Colonic mucosa (tissue), 4 donors: Measurements from ENCODE around the gene NR2E3. TPM values are rescaled to one million over a fixed set of nuclear protein-coding genes. Genes with fewer than 3 reads are reported as not detected.

Source experiments
- DNase-seq: peaks from one replicate; pipeline ENCODE4 v3.0.0-alpha.2; 2020
- H3K27ac ChIP-seq: fragments of 200-600 bp; one replicate; pipeline ENCODE4 v1.8.0; 2021
- H3K27me3 ChIP-seq: fragments of 200-600 bp; one replicate; pipeline ENCODE4 v1.8.0; 2021
- H3K36me3 ChIP-seq: fragments of 200-600 bp; one replicate; pipeline ENCODE4 v1.8.0; 2021
- H3K4me1 ChIP-seq: fragments of 200-600 bp; one replicate; pipeline ENCODE4 v1.8.0; 2021; ENCODE audit warnings: mild to moderate bottlenecking
- H3K4me3 ChIP-seq: fragments of 200-600 bp; one replicate; pipeline ENCODE4 v1.8.0; 2021
- H3K9ac ChIP-seq, 2 donors: one replicate each; pipeline ENCODE4 v1.7.0; 2013; ENCODE audit warnings: control low read depth in 2 of 2, low read depth in 2 of 2, low read length in 2 of 2
- H3K9me3 ChIP-seq: fragments of 200-600 bp; one replicate; pipeline ENCODE4 v1.8.0; 2021
- intact Hi-C: fragments of 100-400 bp; cut with DNase I; formaldehyde crosslinking; loops from one replicate; pipeline ENCODE4 v1.14.1; 2022
- total RNA-seq, 2 donors: library from RNA; stranded (reverse); fragmentation: NEBNext Ultra II Directional in 1 of 2; extraction: Animal tissue kit (Norgen Biotek cat#: 25700) in 1 of 2; gene quantifications; one replicate each; pipeline ENCODE4 v1.2.1, GENCODE V29; 2021
- TF ChIP-seq, protein P1 (sequence below): fragments of 200-600 bp; IDR thresholded peaks from one replicate; pipeline ENCODE4 v1.8.0; 2022; ENCODE audit warnings: antibody characterized with exemption, mild to moderate bottlenecking
- donor health status: healthy.
- donor health status: DM: no; HTN: no; CAD: no.
- donor health status: DM: no; HTN: no; CAD: no.

Gene NR2E3
- total RNA-seq, 2 donors from 2014 or later, result 0.35 to 0.64 TPM

DNA sequence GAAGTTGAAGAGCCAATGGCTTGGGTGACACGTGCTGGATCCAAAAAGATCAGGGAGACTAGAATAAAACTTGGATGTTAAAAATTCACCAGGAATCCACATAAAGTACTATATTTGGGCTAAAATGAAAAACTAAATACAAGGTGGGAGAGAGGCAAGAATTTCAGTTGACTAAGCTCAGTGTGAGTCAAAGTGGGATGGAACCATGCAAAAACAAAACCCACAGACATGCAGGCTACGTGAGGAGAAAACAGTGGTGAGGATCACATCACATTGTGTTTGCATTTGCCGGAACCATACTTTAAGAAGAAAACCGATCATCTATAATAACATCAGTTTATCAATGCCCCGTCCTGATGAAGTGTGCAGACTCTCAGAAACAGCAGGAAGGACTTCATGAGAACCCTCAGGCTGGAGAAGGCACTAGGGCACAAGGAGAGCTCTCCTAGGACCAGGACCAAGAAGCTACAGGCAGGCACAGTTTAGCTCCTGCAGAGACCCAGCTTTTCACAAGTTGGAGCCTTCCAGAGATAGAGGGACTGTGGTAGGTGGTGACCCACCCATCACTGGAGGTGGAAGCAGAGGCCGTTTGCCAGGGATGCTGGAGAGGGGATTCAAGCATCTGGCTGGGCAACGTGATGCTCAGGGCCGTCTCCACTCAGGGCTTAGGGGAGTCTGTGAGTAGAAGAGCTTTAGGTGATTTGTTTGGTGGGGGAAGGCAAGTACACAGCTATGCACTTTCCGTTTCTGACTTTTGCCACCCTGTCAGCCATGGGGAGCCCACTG, 29.0 kb upstream of the NR2E3 start:
- H3K36me3 ChIP-seq, result no peaks in the 10 kb centered on the region
- no peak overlapping the region for H3K9ac ChIP-seq
- TF ChIP-seq, protein P1, sequence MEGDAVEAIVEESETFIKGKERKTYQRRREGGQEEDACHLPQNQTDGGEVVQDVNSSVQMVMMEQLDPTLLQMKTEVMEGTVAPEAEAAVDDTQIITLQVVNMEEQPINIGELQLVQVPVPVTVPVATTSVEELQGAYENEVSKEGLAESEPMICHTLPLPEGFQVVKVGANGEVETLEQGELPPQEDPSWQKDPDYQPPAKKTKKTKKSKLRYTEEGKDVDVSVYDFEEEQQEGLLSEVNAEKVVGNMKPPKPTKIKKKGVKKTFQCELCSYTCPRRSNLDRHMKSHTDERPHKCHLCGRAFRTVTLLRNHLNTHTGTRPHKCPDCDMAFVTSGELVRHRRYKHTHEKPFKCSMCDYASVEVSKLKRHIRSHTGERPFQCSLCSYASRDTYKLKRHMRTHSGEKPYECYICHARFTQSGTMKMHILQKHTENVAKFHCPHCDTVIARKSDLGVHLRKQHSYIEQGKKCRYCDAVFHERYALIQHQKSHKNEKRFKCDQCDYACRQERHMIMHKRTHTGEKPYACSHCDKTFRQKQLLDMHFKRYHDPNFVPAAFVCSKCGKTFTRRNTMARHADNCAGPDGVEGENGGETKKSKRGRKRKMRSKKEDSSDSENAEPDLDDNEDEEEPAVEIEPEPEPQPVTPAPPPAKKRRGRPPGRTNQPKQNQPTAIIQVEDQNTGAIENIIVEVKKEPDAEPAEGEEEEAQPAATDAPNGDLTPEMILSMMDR, result no peak
- H3K4me3 ChIP-seq, result no peak overlapping the region
- no peaks in the 10 kb centered on the region for H3K4me1 ChIP-seq
- intact Hi-C loops, result no loop called here
- no peaks in the 10 kb centered on the region for H3K9me3 ChIP-seq
- no peak overlapping the region for H3K27ac ChIP-seq
- no peaks in the 10 kb centered on the region for H3K27me3 ChIP-seq
- no peak for DNase-seq

DNA sequence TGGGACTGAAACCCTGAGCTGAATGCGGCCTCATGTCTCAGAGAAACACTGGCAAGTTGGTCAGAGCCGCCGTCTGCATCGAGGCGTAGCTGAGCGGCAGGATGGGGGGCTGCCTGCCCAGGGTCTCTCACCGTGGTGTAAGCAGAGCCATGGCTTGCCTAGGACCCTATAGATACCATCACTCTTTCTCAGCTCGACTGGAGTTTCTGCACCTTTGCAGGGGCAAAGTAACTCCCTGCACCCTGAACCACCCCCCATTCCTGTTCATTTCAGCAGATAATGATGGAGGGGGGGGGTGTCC, 28.4 kb upstream of the NR2E3 start:
- TF ChIP-seq, protein P1, result no peak
- no peaks in the 10 kb centered on the region for H3K36me3 ChIP-seq
- intact Hi-C loops, result no loop called here
- no peaks in the 10 kb centered on the region for H3K27me3 ChIP-seq
- H3K4me1 ChIP-seq, result no peaks in the 10 kb centered on the region
- no peak overlapping the region for H3K27ac ChIP-seq
- no peak for DNase-seq
- H3K9ac ChIP-seq, result no peak overlapping the region
- H3K9me3 ChIP-seq, result no peaks in the 10 kb centered on the region
- H3K4me3 ChIP-seq, result no peak overlapping the region

DNA sequence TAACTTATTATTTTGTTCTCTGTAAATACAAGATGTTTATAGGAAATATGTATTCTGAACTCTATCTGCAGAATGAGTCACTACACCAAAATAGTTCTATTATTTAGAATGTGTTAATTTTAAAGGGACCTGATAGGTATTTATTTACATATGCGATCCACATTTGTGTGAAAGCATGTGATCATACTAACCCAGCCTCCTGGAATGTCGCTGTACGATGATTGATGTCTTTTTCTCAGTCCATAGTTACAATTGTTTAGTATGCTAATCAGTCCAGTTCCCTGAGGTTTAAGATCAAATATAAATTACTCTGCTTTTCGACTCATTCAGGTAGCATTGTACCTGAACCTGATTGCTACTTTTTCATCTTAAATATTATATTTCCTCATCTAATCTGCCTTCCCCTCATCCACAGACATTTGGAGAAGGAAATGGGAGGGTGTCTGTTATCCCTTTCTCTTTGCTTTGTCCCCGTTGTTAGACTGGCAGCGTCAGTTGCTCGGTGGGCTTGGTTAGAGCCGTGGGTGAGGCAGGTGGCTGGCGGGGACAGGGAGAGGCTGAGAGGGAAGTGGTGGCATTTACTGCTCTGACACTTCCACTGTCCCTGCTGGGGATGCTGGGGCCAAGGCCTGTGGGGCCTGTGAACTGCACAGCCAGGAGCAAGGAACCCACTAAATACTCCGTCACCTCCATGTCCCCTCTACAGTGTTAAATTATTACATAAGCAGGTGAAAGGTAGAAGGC, 27.8 kb upstream of the NR2E3 start:
- DNase-seq, result no peak
- TF ChIP-seq, protein P1, result no peak
- no peaks in the 10 kb centered on the region for H3K36me3 ChIP-seq
- H3K9me3 ChIP-seq, result no peaks in the 10 kb centered on the region
- intact Hi-C loops, result no loop called here
- no peaks in the 10 kb centered on the region for H3K27me3 ChIP-seq
- no peak overlapping the region for H3K27ac ChIP-seq
- H3K4me1 ChIP-seq, result no peaks in the 10 kb centered on the region
- H3K9ac ChIP-seq, result no peak overlapping the region
- H3K4me3 ChIP-seq, result no peak overlapping the region

DNA sequence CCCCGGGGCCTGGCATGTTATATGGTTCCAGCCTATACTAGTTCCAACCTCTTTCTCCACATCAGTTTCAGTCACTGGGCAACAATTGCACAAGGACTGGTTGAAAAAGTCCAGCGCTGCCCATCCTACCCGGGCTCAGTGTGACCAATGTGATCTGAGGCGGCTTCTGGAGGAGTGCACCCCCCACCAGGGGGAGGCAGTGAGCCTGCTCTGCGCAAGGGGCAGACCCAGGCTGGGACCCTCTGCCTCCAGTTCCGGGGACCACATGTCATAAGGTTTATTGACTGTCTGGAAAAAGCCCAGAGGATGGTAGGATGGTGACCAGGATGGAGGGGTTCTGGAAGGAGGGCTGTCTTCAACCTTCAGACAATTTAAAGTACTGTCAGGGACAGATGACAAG, 25.6 kb upstream of the NR2E3 start:
- intact Hi-C loops, result no loop called here
- no peak overlapping the region for H3K27ac ChIP-seq
- no peak for DNase-seq
- no peaks in the 10 kb centered on the region for H3K36me3 ChIP-seq
- no peaks in the 10 kb centered on the region for H3K4me1 ChIP-seq
- no peaks in the 10 kb centered on the region for H3K9me3 ChIP-seq
- H3K27me3 ChIP-seq, result no peaks in the 10 kb centered on the region
- TF ChIP-seq, protein P1, result no peak
- H3K4me3 ChIP-seq, result no peak overlapping the region
- H3K9ac ChIP-seq, result no peak overlapping the region

DNA sequence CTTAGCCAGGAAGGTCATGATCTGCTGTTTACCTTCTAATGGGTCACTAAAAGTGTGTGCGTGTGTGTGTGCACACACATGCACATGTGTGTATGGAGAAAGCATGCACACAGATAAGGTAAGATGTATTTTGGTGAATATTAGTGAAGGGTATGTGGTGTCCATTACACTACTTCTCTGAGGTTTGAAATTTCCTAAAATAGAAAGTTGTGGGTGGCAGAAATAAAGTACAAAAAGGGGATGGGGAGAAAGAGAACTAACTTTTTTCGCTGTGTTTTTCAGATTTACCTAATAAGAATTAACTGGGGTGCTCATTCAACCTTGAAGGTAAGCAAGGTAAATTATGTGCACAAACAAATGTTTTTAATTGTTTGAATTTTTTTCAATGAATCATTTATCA, 24.4 kb upstream of the NR2E3 start:
- intact Hi-C loops, result no loop called here
- H3K27me3 ChIP-seq, result no peaks in the 10 kb centered on the region
- H3K9ac ChIP-seq, result no peak overlapping the region
- no peaks in the 10 kb centered on the region for H3K4me1 ChIP-seq
- H3K9me3 ChIP-seq, result no peaks in the 10 kb centered on the region
- TF ChIP-seq, protein P1, result no peak
- no peak for DNase-seq
- no peaks in the 10 kb centered on the region for H3K36me3 ChIP-seq
- H3K4me3 ChIP-seq, result no peak overlapping the region
- H3K27ac ChIP-seq, result no peak overlapping the region
